HG02571 (cell line): ENCODE results near the gene FST.

Source experiments
- ATAC-seq: cut with Tn5 transposase; IDR thresholded peaks from one replicate; pipeline ENCODE4 v1.9.1; 2021; ENCODE audit warnings: mild to moderate bottlenecking, moderate library complexity; ENCODE audit not compliant: unreplicated experiment

Gene FST

DNA sequence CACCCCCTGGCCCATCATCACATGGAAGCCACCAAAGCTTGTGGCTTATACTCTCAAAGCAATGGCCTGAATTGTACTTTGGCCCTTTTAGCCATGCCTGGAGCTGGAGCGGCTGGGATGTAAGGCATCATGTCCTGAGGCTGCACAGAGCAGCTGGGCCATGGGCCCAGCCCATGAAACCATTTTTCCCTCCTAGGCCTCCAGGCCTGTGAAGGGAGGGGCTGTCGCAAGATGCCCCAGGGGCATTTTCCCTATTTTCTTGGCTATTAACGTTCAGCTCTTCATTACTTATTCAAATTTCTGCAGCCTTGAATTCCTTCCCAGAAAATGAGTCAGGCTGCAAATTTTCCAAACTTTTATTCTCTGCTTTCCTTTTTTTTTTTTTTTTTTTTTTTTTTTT is 27.7 kb downstream of the FST start:
- no peak for ATAC-seq

DNA sequence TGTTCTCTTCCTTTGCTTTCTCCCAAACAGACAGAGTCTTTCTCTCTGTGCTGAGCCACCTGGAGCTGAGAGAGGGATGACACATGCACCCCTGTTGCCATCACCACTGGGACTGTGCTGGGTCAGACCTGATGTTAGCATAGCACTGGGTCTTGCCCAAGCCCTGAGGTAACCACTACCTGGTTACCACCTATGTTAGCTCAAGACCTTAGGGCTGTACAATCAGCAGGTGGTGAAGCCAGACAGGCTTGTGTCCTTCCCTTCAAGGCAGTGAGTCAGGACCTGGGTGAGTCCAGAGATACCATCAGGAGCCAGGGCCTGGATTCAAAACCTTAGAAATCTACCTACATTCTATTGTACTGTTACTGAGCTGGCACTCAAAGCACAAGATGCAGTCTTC is 32.1 kb downstream of the FST start:
- ATAC-seq, result no peak

DNA sequence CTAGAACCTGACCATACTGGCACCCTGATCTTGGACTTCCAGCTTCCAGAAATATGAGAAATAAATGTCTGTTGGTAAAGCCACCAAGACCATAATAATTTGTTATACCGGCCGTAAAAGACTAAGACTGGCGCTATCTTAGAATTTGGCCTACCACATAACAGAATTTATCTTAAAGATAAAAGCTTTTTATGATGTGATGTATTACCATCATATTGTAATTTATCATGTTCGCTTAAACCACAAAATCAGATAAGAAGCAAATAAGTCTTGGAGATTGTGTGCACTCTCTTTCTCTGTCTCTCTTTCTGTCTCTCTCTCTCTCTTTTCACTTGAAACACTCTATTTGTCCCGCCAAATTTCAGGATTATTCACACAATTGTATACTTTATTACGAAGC is 35.6 kb downstream of the FST start:
- no peak for ATAC-seq

DNA sequence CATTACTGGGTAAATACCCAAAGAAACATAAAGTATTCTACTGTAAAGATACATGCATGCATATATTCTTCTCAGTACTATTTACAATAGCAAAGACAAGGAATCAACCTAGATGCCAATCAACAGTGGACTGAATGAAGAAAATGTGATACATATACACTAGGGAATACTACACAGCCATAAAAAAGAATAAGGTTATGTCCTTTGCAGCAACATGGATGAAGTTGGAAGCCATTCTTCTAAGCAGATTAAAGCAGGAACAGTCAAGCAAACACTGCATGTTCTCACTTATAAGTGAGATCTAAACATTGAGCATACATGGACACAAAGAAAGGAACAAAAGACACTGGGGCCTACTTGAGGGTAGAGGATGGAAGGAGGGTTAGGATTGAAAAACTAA is 40.4 kb downstream of the FST start:
- ATAC-seq, result no peak
